ENCODE results near the gene SLC16A10.

The SLC16A10 gene

DNA sequence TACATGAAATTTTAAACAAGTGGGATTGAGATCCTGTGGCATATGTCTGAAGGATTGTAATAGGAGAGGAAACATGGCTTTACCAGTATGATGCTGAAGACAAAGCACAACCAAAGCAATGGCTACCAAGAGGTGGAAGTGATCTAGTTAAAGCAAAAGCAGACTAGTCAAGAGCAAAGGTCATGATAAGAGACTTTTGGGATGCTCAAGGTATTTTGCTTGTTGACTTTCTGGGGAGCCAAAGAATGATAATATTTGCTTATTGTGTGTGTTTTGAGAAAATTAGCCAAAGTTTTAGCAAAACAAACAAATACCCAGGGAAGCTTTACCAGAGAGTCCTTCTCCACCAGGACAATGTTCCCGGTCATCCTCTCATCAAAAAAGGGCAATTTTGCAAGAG lies 20.3 kb downstream of the SLC16A10 start:
- no peaks in the 10 kb centered on the region for H3K9me3 ChIP-seq (ENCODE audit: control insufficient read depth, low read length)
- H3K27ac ChIP-seq (ENCODE audit: insufficient read depth, low read length, poor library complexity, severe bottlenecking): no peak overlapping the region
- no peak for DNase-seq
- H3K4me3 ChIP-seq (ENCODE audit: insufficient read depth, low read depth, low read length, poor library complexity, severe bottlenecking): no peak overlapping the region
- H3K36me3 ChIP-seq (ENCODE audit: control insufficient read depth, insufficient read depth, low read length): no peaks in the 10 kb centered on the region
- H3K4me1 ChIP-seq (ENCODE audit: control insufficient read depth, insufficient read depth, low read length, poor library complexity, severe bottlenecking): no peaks in the 10 kb centered on the region
- H3K27me3 ChIP-seq (replicated peaks; ENCODE audit: control insufficient read depth, insufficient read depth, low read length, poor library complexity, severe bottlenecking): no peaks in the 10 kb centered on the region

DNA sequence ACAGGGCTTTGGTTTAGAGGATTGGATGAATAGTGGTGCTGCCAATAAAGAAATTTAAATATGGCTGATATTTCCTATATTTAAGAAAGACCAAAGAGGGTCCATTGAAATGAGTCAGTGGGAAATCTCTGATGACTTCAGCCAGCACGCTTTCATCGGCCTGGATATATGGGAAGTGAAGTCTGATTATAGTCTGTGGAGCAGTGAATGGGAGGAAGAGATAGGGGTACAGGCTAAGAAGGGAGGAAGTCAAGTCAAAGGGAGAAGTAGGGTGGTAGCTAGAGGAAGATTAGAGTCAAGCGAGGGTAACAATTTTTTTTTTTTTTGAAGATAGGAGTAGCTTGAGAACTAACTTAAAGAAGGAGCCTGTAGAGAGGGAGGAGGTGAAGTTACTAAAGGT lies 22.7 kb downstream of the SLC16A10 start:
- Histone ChIP-seq H3K27me3 (replicated peaks; ENCODE audit: control insufficient read depth, insufficient read depth, low read length, poor library complexity, severe bottlenecking) (no peaks in the 10 kb centered on the region), H3K4me3 (ENCODE audit: insufficient read depth, low read depth, low read length, poor library complexity, severe bottlenecking) (no peak overlapping the region), H3K36me3 (ENCODE audit: control insufficient read depth, insufficient read depth, low read length) (no peaks in the 10 kb centered on the region), H3K9me3 (ENCODE audit: control insufficient read depth, low read length) (no peaks in the 10 kb centered on the region), H3K4me1 (ENCODE audit: control insufficient read depth, insufficient read depth, low read length, poor library complexity, severe bottlenecking) (peaks cover 14% of the 10 kb centered on the region), H3K27ac (ENCODE audit: insufficient read depth, low read length, poor library complexity, severe bottlenecking) (no peak overlapping the region)
- no peak for DNase-seq

DNA sequence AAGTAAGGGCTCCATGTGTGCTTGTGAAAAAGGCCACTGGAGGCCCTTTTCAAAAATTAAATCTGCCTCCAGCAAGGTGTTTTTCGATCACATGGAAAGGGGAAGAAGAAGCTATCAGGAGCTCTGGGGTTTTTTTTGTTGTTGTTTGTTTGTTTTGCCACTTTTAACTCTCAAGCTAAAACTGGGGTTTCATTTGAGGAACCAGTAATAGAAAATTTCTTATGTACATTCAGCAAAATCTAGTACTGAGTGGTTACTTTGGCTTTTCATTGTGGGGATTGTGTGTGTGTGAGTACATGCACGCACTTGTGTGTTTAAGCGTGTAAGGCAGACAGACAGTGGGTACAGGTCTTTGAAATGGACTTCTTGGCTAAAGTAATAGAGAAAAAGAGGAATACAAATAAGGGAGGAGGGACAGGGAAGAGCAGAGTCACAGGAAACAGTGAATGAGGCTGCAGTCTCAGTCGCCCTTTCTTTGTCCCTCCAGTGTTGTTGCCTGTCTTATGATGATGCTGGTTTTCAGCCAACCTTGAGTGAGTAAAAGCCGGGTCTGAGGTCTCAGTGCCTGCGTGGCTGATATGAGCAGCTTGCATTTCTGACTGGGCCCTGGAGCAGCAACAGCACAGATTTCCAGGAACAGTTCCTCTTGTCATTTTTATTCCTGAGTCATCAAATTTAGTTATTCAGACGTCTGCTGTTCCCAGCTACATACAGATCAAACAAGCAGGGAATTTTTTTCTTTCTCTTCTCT lies 26.2 kb downstream of the SLC16A10 start:
- Histone ChIP-seq H3K9me3 (ENCODE audit: control insufficient read depth, low read length) (no peaks in the 10 kb centered on the region), H3K27ac (ENCODE audit: insufficient read depth, low read length, poor library complexity, severe bottlenecking) (peak overlapping the region; percentile 26), H3K36me3 (ENCODE audit: control insufficient read depth, insufficient read depth, low read length) (no peaks in the 10 kb centered on the region), H3K27me3 (replicated peaks; ENCODE audit: control insufficient read depth, insufficient read depth, low read length, poor library complexity, severe bottlenecking) (no peaks in the 10 kb centered on the region), H3K4me3 (ENCODE audit: insufficient read depth, low read depth, low read length, poor library complexity, severe bottlenecking) (no peak overlapping the region), H3K4me1 (ENCODE audit: control insufficient read depth, insufficient read depth, low read length, poor library complexity, severe bottlenecking) (peaks cover 16% of the 10 kb centered on the region)
- DNase-seq: no peak

DNA sequence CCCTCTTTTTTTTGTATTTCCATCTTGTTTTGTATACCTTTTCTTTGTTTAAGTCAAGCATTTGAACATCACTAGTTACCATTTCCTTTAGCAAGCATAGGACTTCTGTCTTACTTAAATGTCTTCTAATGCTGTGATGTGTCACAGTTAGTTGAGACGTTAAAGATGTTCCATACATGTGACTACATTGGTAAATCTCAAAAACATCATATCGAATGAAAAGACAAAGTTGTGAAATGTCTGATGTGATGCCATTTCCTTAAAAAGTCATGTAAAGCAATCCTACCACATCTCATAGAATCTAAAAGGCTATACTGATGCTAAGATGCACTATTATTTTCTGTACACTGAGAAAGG lies 26.8 kb downstream of the SLC16A10 start:
- no peaks in the 10 kb centered on the region for H3K36me3 ChIP-seq (ENCODE audit: control insufficient read depth, insufficient read depth, low read length)
- H3K9me3 ChIP-seq (ENCODE audit: control insufficient read depth, low read length): no peaks in the 10 kb centered on the region
- H3K27me3 ChIP-seq (replicated peaks; ENCODE audit: control insufficient read depth, insufficient read depth, low read length, poor library complexity, severe bottlenecking): no peaks in the 10 kb centered on the region
- H3K4me3 ChIP-seq (ENCODE audit: insufficient read depth, low read depth, low read length, poor library complexity, severe bottlenecking): no peak overlapping the region
- no peak for DNase-seq
- peaks cover 16% of the 10 kb centered on the region for H3K4me1 ChIP-seq (ENCODE audit: control insufficient read depth, insufficient read depth, low read length, poor library complexity, severe bottlenecking)
- peak overlapping the region; percentile 26 for H3K27ac ChIP-seq (ENCODE audit: insufficient read depth, low read length, poor library complexity, severe bottlenecking)

DNA sequence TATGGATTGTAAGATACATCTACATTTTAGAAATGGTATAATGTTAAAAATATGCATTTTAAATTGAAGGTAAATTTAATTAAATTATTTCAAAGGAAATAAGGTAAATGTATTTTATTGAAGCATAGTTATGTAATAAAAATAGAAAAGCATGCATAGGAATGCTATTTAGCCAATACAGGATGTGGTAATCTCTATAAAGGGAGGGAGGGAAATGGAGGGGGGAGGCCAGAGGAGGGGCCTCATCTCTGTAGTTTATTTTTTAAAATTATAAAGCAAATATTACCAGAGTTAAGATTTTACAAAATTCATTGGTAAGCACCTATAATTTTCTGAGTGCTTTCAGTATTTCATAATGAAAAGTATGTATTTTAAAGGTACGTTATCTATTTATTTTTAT lies 27.2 kb downstream of the SLC16A10 start:
- Histone ChIP-seq H3K36me3 (ENCODE audit: control insufficient read depth, insufficient read depth, low read length) (no peaks in the 10 kb centered on the region), H3K27me3 (replicated peaks; ENCODE audit: control insufficient read depth, insufficient read depth, low read length, poor library complexity, severe bottlenecking) (no peaks in the 10 kb centered on the region), H3K4me1 (ENCODE audit: control insufficient read depth, insufficient read depth, low read length, poor library complexity, severe bottlenecking) (peaks cover 16% of the 10 kb centered on the region), H3K9me3 (ENCODE audit: control insufficient read depth, low read length) (no peaks in the 10 kb centered on the region), H3K27ac (ENCODE audit: insufficient read depth, low read length, poor library complexity, severe bottlenecking) (no peak overlapping the region), H3K4me3 (ENCODE audit: insufficient read depth, low read depth, low read length, poor library complexity, severe bottlenecking) (no peak overlapping the region)
- no peak for DNase-seq

DNA sequence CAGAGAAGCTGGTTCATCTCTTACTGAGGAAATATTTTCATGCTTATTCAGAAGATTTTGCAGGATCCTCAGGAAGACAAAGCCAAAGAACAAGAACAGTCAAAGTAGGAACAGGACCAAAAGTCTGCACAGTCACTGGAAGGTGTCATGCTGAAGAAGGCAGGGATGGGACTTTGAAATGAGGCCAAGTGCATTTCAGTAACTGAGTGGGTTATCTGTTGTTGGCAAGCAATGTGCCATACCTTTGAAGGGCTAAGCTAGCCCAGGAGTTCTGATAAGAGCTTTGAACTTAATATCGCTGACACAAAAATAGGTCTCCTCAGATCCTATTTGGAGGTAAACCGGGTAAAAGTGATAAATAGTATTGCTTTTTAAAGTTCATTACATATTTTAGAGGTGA lies 31.5 kb downstream of the SLC16A10 start:
- Histone ChIP-seq H3K27ac (ENCODE audit: insufficient read depth, low read length, poor library complexity, severe bottlenecking) (no peak overlapping the region), H3K4me1 (ENCODE audit: control insufficient read depth, insufficient read depth, low read length, poor library complexity, severe bottlenecking) (peaks cover 9% of the 10 kb centered on the region), H3K36me3 (ENCODE audit: control insufficient read depth, insufficient read depth, low read length) (no peaks in the 10 kb centered on the region), H3K27me3 (replicated peaks; ENCODE audit: control insufficient read depth, insufficient read depth, low read length, poor library complexity, severe bottlenecking) (no peaks in the 10 kb centered on the region), H3K4me3 (ENCODE audit: insufficient read depth, low read depth, low read length, poor library complexity, severe bottlenecking) (no peak overlapping the region), H3K9me3 (ENCODE audit: control insufficient read depth, low read length) (no peaks in the 10 kb centered on the region)
- no peak for DNase-seq

DNA sequence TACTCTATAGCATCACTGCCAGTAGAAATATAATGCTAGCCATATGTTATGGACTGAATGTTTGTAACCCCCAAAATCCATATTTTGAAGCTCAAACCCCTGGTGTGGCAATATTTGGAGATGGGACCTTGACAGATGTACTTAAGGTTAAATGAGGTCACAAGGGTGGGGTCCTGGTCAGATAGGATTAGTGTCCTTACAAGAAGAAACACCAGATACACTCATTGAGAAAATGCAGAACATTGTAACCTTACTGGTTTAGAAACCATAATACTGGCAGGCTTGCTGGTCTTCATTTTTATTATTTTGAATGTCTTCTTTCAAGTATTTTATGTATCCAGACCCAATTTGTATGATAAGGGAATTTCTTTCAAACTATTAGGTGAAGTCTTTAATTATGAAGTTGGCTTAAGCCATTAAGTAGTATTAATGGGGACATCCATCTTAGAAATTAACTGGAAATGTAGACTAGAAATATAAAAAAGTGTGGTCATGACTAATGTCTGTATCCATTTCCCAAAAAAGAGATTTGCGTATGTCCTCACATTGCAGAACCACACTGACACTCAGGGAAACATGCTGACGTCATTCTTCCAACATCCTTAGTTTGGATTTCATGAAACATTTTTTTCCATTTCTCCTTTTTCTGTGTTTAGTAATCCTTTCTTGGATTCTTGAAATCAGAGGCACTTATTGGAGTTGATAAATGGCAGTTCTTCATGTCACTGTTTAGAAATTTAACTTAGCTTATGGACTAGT lies 32.4 kb downstream of the SLC16A10 start:
- Histone ChIP-seq H3K4me3 (ENCODE audit: insufficient read depth, low read depth, low read length, poor library complexity, severe bottlenecking) (no peak overlapping the region), H3K4me1 (ENCODE audit: control insufficient read depth, insufficient read depth, low read length, poor library complexity, severe bottlenecking) (peaks cover 4% of the 10 kb centered on the region), H3K27ac (ENCODE audit: insufficient read depth, low read length, poor library complexity, severe bottlenecking) (no peak overlapping the region)

DNA sequence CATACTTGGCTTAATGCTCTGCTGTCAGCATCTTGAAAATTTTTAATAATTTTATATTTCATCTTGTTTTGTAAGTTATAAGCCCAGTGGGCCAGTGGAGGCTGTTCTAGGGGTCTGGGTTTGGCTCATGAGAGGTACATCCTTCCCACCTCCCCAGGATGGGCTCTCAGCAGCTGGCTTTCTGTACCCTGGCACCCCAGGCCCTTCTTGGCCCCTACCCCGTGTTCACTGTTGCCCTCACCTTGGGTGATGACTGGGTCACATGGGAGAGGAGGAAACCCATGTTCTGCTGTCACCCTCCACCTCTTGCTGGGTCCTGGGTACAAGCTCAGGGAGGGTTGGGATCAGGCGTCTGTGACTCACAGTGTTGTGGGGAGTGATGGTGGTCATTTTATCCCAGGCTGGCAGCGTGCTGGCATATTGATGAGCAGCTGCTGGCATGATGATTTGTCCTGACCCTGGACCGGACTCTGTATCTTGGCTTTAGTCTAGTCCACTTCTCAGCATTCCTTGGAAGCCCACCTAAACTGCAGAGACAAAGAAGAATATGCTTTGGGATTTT lies 34.6 kb downstream of the SLC16A10 start:
- Histone ChIP-seq H3K36me3 (ENCODE audit: control insufficient read depth, insufficient read depth, low read length) (no peaks in the 10 kb centered on the region), H3K27ac (ENCODE audit: insufficient read depth, low read length, poor library complexity, severe bottlenecking) (no peak overlapping the region), H3K4me3 (ENCODE audit: insufficient read depth, low read depth, low read length, poor library complexity, severe bottlenecking) (no peak overlapping the region), H3K27me3 (replicated peaks; ENCODE audit: control insufficient read depth, insufficient read depth, low read length, poor library complexity, severe bottlenecking) (no peaks in the 10 kb centered on the region), H3K4me1 (ENCODE audit: control insufficient read depth, insufficient read depth, low read length, poor library complexity, severe bottlenecking) (no peaks in the 10 kb centered on the region), H3K9me3 (ENCODE audit: control insufficient read depth, low read length) (no peaks in the 10 kb centered on the region)
- DNase-seq: no peak

More for the DNA sequence above, 32.4 kb downstream of the SLC16A10 start:
- Histone ChIP-seq H3K9me3 (ENCODE audit: control insufficient read depth, low read length) (no peaks in the 10 kb centered on the region), H3K36me3 (ENCODE audit: control insufficient read depth, insufficient read depth, low read length) (no peaks in the 10 kb centered on the region), H3K27me3 (replicated peaks; ENCODE audit: control insufficient read depth, insufficient read depth, low read length, poor library complexity, severe bottlenecking) (no peaks in the 10 kb centered on the region)
- no peak for DNase-seq

DNA sequence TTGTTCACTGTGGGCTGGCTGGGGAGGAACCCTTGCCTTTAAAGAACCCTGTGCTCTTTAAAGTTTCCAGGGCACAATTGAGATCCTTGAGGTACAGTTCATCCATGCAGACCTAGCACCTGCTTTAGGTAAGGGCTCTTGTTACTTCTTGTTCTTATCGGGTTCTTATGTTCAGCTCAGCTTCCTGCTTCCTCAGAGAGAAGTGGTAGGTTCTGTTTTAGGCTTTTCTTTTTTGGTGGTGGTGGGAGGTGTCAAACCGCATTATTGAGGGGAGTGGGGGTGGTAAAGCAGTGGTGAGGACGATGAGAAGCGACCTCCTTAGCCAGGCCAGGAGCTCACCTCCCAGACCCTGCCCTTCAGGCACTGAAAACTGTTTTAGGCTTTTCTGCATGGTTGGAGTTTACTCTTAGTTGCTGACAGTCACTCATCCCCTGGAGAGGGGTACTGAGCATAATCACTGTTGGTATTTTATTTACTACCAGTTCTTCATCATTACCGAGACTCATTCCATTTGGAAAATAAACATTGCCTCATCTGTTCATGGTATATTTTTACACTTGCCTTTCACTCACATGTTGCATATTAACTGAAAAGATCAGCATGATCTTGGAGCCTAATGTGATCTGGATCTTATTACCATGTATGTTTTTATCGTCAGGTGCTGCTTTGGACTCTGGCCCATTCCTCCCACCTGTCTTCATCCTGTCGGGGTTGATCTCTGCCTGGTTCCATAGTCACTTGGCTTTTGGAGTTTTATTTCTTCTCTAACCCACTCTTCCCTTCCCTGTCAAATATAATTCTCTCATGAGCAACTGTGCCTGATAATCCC lies 35.4 kb downstream of the SLC16A10 start:
- Histone ChIP-seq H3K27me3 (replicated peaks; ENCODE audit: control insufficient read depth, insufficient read depth, low read length, poor library complexity, severe bottlenecking) (no peaks in the 10 kb centered on the region), H3K4me3 (ENCODE audit: insufficient read depth, low read depth, low read length, poor library complexity, severe bottlenecking) (no peak overlapping the region), H3K4me1 (ENCODE audit: control insufficient read depth, insufficient read depth, low read length, poor library complexity, severe bottlenecking) (no peaks in the 10 kb centered on the region), H3K36me3 (ENCODE audit: control insufficient read depth, insufficient read depth, low read length) (no peaks in the 10 kb centered on the region), H3K27ac (ENCODE audit: insufficient read depth, low read length, poor library complexity, severe bottlenecking) (no peak overlapping the region), H3K9me3 (ENCODE audit: control insufficient read depth, low read length) (no peaks in the 10 kb centered on the region)
- no peak for DNase-seq

Data from effector memory CD4-positive, alpha-beta T cell (primary cell).